HEK293T (cell line): ENCODE results near the gene NINL.

ENCODE experiments used
- SP1 ChIP-seq: fragments of 450-650 bp; IDR thresholded peaks from 2 replicates; pipeline ENCODE4 v1.6.1; 2017
- SUZ12 ChIP-seq: fragments of 450-650 bp; IDR thresholded peaks from 2 replicates; pipeline ENCODE4 v1.6.1; 2016; ENCODE audit warnings: mild to moderate bottlenecking

DNA sequence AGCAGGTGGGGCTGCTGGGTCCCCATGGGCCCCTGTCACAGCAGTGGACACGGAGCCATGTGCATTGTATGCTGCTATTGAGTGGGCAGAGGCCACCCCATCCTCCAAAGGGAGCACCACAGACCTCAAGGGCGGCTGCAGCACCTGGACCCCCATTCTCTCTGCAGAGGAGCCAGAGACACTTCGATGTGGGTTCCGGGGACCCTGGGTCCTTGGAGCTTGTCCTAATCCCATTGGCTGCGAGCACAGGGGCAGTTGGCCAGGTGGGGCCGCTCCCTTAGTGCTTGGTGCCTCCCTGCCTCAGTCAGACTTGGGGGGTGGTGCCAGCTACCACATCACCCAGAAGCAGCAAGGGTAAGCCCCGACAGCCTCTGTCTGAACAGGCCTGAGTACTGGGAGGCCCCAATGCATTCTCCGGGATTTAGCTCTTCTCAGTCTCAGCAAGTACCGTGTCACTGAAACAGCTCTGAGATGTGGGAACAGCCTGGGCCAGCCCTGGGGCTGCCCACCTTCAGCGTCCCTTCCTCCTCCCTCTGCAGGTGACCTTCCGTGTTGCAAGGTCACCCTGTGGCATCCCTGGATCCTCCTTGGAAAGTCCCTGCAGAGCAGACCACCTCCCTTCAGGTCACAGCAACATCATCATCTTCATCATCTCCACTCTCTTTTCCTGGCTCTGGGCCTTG, 104.0 kb downstream of the NINL start:
- TF ChIP-seq SP1, result no peak
- no peak for TF ChIP-seq SUZ12
